Anterior cingulate cortex (tissue), 58 donors: ENCODE data around the gene ITPR2.
"Not testable (repeated sequence)": the region's sequence is repeated elsewhere in the genome, so short reads cannot be mapped to it uniquely, and the experiment has no call there.

Source experiments
- DNase-seq, 58 donors: peaks; one replicate each; lab custom pipeline; 2025; lab: John Stamatoyannopoulos, UW

ITPR2 gene

DNA sequence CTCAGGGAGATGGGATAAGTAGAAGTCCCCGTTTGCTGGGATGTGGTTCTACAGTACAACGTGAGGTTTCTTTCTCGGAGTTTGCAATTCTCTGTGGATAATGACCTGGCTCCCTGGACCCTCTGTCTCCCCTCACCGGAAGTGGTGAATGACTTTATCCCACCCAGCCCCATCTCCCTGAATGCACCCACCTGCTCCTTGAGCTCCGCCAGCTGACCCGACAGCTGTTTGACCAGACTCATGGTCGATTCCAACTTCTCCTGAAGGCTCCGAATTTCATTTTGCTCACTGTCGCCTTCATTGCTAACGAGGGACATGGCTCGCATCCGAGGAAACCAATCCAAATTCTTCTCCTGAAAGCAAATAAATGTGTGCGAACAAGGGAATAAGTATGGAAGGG is 493.0 kb downstream of the ITPR2 start:
- DNase-seq: no peak

DNA sequence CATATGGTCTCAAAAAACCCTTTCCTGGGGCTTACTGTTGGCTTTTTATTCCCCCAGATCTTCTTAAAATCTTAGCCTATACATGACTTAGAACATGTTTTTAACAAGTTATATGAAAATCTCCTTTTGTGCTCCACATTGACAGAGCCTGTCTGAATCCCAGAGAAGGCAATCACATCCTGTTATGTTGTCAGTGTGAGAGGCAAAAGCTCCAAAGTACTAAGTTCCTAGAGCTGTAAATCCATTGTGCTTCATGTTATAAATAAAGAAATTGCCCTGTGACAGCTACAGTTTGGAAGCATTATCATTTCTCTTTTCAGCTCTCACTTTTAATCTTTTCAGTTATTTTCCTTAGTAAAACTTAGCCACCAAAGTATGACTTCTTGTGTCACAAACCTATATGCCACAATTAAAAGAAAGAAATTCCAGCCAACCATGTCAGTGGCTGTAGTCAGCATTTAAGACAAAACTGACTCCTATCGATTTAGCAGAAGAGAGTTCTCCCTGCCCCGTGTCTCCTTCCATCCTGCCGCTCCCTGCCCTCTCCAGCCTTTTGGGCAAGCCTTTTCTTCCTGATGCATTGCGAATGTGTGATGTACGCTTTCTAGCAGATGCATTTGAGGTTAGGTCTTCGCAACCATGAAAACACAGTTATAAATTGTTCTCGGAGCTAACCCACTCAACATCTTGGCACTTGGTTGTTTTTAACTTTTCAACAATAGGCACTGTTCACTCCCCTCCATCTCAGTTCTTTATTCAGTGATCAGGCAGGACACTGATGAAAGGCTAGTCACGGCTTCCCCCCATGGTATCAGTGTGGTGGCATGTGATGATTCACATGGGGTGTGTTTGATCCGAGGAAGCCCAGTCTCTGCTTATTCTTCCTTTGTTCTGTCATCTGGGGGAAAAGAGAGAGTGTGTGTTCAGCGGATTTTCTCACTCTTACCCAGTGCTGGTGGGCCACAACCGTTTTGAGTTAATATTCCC is 494.1 kb downstream of the ITPR2 start:
- DNase-seq: peak in 48 of 58 donors; percentile 2 to 88 (median 50)

DNA sequence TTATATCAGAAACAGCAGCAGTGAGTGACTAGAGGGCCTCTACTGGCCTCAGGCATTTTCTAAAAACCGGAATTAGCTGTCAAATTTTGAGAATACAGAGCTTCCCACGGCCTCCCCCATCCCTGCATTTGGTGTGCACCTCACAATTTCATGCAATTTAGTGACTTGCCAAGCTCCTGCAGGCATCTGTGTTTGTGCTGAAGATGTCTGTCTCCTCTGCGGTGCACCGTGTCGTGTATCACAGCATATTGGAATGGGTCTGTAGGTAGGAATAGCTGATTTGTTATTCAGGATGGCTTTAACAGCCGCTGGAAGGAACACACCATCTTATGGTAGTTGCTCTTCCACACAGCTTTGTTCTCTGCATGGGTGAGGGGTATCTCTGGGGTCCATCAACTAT is 497.3 kb downstream of the ITPR2 start:
- DNase-seq: no peak

DNA sequence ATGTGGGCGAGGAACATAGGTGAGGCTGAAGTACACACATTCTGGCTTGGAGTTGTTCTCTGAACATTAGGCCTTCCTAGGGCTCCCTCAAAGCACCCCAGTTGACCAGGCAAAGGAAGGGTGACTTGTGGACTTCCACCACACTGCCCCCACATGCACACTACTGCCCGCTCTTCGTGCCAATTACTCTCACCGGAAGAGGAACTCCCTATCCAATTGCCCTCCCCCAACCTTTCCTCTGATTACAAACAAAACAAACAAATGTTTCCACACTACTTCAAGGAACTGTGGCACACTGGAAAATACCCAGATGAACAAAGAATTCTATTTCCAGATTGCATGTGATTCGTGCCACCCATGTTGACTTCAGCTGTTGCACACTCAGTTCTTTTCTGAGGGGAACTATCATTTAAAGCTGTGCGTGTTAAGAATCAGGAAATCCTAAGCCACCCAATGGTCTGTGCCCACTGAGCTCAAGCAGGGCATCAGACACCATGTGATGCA is 498.3 kb downstream of the ITPR2 start:
- DNase-seq: peak in 16 of 58 donors; percentile 11 to 78 (median 39)

DNA sequence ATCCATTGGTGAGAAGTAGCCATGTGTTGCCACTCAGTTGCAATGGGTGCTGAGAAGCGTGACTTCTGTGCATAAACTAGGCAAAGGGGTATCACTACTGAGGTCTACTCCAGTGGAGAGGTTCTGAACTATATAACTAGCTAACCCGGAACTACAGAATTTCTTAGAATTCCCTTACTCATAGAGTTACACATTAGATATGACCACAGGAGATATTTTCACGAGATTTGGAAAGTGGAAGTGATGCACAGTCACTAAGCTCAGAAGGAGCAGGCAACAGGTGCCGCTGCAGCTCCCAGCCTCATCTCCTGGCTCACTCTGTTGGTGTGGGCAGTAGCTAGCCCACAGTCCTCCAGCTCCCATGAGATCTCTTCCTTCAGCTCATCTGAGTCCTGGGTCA is 501.0 kb downstream of the ITPR2 start:
- DNase-seq: no peak

DNA sequence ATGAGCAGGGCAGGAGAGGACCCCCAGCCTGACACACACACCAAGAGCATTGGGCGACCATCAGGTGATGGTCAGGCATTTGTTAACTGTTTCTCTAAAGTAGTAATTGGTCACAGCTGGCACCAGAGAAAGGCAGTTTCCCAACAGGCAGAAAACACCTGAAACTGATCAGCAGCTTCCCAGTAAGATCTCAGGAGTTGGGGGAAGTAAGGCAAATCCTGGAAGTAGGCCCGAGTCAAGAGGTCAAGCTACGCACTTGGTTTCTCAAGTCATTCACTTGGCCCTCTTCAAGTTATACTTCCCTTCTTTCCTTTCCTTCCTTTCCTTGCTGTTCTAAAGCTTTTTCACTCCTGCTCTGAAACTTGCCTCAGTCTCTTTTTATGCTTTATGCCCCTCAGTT is 501.9 kb downstream of the ITPR2 start:
- no peak for DNase-seq

DNA sequence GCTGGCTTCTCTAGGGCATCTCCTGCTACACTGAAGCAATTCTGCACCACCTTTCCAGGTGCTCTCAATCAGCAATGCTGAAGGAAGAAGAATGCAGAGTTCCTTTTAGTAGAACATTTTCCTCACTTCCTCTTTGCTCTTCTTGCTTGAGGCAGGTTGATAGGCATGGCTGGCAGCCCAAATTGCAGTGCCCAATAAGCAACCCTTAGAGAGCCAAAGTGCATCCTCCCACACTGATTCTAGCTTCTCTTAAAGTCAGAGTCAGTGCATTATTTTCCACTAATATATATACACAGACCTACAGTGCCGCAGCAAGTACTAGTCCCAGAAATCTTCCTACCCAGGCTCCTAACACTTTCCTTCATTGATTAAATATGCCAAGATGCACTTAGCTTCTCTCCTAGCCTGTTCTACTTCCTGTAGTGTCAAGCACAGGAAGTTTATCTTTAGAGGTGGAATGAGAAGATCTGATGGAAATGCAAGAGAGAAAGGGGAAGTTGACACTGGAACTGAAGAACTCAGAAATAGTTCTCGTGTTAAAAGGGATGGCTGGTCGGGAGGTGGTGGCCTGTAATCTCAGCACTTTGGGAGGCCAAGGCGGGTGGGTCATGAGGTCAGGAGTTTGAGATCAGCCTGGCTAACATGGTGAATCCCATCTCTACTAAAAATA is 504.9 kb downstream of the ITPR2 start:
- DNase-seq: peak in 2 of 58 donors; percentile 4 to 24

DNA sequence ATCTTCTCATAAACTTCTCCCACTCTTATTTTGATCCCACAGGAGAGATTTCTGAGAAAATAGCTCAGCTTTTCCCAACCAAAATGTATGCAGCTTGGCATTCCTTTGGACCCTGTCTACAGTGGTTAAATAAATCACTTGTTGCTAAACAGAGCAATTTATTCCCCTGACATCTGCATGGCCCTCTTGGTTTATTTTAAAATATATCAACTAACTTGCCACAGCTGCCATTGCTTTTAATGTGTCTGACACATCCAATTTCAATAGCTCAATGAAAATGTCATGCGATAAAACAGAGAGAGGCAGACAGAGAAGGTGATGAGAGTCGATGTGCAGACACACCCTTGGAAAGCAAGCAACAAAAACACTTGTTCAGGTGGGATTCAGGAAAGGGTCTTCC is 509.3 kb downstream of the ITPR2 start:
- no peak for DNase-seq

DNA sequence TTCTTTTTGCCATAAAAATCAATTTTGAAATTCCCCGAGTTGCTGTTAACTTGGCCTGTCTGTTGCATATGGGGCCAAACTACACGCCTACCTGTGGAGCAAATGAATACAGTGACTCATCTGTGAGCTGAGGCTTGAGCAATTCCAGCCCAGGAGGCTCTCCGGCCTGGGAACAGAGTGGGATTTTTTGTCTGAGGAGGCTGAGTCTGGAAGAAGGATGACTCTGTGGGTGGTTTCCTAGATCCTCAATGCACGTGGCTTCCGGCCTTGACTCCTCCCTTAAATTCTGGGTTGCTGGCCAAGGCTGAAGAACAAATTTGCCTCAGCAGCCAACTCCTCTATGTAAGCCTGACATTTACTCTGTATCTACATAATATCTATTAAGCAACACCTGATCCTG is 513.5 kb downstream of the ITPR2 start:
- DNase-seq: peak in 2 of 58 donors; percentile 11 to 37

DNA sequence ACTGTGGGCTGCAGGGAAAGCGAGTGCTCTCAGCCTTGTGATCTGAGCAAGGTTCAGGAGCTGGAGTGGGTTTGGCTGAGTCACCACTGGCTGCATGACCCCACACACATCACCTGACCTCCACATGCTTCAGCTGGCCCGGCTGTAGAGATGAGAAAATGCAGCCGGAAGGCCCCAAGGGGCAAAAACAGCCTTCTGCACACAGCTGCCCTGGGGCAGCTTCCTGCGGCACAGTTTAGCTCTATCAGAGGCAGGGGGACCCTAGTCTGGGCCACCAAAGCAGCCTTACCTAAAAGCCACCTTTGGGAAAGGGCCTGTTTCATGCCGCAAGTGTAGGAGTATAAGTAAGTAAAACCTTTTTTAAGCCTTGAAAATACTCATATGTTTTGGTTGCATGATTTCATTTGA is 514.3 kb downstream of the ITPR2 start:
- DNase-seq: peak in 3 of 58 donors; percentile 6 to 22 (median 19)

DNA sequence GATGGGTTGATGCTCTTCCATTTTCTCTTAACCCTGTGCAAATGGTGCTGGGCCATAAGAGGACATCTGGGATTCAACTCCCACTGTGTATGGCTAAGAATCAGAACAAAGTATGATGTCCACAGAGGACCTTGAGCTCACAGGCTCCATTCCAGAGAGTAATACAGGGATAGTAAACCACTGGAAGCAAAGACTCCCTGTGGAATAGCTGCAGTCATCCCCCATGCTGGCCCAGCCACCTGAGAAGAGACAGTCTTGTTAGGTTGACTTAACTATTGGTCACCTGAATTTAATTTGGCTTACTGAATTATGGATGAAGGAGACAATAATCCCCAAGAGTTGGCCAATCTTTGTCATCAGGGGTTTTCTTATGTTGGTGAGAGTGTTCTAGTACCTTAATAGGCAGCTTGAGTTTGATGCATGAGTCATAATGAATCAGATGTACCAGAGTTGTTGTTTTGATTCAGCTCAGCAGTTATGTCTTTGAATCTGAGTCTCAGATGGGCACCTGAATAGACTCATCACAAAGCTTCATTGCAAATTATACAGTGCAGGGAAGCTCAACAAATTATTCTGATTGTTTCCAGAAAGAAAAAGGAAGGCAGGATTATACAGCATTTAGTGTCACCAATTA is 514.9 kb downstream of the ITPR2 start:
- DNase-seq: no peak

DNA sequence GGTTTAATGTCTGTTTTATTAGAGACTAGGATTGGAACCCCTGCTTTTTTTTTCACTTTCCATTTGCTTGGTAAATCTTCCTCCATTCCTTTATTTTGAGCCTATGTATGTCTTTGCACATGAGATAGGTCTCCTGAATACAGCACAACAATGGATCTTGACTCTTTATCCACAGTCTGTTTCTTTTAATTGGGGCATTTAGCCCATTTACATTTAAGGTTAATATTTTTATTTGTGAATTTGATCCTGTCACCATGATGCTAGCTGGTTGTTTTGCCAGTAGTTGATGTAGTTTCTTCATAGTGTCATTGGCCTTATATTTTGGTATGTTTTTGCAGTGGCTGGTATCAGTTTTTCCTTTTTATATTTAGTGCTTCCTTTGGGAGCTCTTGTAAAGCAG is 518.9 kb downstream of the ITPR2 start:
- not testable (repeated sequence) for DNase-seq

DNA sequence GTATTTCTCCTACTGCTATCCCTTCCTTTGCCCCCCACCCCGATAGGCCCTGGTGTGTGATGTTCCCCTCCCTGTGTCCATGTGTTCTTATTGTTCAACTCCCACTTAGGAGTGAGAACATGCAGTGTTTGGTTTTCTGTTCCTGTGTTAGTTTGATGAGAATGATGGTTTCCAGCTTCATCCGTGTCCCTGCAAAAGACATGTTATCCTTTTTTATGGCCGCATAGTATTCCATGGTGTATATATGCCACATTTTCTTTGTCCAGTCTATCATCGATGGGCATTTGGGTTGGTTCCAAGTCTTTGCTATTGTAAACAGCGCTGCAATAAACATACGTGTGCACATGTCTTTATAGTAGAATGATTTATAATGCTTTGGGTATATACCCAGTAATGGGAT is 522.5 kb downstream of the ITPR2 start:
- not testable (repeated sequence) for DNase-seq

DNA sequence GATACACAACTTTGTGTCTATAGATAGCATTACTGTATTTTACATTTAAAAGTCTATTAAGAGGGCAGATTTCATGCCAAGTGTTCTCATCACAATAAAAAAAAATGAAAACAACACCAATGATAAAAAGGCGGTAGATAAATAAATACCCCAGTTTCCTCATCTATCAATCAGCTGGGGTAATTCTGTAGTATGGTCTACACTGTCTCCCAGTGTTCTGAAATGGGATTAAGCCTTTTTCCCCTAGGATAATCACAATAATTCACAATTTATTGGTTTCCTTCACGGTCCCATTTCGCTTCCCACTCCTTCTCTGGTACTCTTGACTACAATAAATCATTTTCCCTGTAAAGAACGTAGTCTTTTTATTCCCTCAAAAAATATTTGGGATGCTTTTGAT is 523.4 kb downstream of the ITPR2 start:
- no peak for DNase-seq

DNA sequence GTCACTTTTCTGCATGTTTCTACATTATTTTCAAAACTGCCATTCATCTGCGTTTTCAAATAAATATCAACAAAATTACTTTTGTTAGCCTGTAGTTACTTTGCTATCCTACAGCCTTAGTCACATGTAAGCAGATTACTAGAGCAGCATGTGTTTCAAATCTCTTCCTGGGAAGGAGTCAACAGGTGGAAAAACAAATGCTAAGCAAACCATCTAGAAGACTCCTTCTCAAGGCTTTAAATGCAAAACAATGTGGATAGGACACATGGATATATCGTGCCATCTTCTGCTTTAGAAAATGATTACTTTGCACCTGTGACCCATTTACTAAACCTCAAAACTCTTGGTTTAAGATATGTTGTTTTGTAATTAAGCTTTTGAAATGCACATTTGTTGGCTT is 528.7 kb downstream of the ITPR2 start:
- DNase-seq: no peak

DNA sequence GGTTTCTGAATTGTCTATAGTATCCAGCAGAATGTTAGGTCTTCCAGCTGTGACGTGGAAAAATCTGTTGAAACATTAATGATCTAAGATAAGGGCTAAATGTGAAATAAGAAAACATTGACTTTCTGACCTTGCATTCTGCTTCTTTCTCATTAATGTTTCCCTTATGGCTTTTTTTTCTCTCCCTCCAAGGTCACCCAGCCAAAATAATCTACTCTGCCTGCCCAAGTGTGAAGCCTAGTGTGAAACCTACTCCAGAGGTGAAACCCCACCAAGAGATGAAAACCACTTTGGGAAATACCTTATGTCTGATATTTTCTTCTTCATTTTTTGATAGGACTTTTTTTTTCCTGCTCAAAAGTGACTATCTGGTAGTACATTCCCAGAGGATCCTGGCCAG is 529.6 kb downstream of the ITPR2 start:
- DNase-seq: no peak

DNA sequence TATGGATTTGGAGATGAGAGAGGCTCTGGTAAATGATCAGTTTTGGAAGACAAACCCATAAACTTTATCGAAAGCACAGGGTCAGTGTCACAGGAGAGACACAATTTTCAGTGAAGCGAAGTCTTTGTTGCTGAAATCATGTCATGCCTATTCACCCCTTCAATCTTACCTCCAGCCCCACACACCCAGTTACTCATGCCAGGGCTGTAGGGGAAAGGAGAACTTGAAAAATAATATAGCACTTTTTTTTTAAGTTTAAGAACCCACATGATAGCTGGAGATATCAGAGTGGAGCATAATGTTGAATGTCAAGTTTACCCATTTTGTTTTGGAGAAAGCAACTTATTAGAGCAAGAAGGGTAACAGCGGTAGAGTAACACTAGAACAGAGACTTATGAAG is 530.2 kb downstream of the ITPR2 start:
- DNase-seq: no peak

DNA sequence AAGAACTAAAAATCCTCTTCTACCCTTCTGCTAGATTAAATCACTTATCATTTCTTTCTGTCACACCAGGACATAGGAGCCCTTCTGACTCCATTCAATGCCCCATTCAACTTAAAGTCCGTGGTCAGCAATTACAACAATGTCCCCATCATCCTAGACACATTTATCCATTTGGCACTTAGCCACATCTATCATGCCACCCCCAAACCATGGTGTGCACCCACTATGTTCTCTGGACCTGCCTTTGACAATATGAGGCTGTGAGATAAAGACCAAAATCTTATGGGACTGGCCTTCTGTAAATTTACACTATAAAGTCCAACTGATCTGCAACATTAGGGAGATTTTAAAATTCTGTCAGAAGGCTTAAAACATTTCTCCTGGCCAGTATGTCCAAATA is 533.2 kb downstream of the ITPR2 start:
- no peak for DNase-seq

DNA sequence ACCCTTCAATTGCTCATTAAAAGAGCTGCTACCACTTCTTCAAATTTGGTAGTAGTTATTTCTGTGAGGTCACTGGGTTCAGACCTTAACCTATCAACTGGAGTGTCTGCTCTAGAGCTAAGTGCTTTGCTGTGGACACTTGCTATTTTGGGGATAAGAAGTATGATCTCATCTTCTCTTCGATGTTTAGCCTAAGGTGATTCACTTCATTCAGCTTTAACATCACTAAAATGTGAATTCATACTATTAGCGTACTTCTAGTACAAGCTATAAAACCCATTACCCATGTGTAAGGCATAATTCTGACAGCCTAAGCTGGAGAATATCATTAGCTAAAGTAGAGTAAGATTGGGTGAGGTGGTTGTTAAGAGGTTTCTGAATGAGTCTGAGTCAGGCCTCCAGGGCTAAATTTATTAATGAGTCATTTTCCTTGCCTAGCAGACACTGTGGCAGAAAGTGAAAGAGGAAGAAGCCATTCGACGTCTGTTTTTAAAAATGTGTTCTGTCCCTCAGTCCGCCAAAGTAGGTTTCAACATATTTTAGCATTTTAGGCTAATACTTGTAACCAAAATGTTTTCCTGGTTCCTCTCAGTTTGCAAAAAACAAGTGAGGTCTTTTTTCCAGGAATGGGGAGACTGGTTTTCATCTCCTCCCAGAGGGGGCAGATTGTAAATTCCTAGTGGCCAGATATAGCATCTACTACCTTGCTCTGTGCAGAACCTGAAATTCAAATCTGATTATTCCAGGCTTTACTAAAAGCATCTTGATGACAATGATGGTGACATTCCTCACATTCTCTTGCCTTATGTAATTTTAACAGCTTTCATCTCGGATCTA is 534.0 kb downstream of the ITPR2 start:
- DNase-seq: peak in 1 of 58 donors; percentile 23
